NCI-H2196 treated with DMSO at 0.1 percent for 48 hours (cell line): ENCODE measurements around the gene NLGN1.
"Not testable (repeated sequence)": the region's sequence is repeated elsewhere in the genome, so short reads cannot be mapped to it uniquely, and the experiment has no call there.

Source experiments
- DNase-seq: peaks from one replicate; lab custom pipeline; 2025; ENCODE audit not compliant: unreplicated experiment; lab: John Stamatoyannopoulos, UW

NLGN1 gene

DNA sequence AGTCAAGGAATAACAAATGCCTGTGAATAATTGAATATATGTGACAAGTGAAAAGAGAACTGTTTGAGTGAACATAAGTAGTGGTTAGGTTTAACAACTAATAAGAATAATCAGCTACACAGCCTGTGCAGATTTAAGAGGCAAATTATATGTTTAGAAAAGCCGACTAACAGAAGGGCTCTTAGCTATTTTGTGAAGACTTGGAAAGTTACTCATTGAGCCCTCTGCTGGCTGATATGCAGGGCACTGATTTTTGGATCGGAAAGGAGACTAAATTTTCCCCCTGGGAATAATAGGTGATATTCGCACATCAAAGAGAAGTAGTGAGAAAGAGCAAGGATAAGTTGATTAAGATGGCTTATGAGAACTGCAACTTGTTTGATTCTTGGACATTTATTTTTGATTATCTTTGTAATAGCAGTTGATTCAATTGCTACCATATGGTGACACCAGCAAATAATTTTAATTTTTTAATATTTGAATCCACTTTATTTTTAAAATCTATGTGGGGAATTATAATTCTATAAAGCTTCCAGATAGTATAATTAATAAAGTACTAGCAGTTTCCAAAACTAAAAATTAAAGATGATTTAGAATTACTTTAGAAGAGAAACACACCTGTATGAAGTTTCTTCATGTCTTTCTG is 156.2 kb downstream of the NLGN1 start:
- peak; percentile 13 for DNase-seq

DNA sequence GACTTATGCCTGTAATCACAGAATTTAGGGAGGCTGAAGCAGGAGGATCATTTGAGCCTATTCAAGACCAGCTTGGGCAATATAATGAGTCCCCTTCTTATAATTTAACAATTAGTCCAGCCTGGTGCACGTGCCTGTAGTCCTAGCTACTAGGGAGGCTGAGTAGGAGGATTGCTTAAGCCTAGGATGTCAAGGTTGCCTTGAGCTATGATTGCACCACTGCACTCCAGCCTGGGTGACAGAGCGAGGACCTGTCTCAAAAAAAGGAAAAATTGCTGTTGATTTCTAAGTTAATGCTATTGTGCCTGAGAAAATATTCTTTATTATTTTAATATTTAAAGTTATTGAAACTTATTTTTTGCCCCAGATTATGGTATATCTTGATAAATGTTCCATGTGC is 159.0 kb downstream of the NLGN1 start:
- DNase-seq, result no peak

- no peak for DNase-seq
Observed at GRCh38 chr3:173567997-173568396, 170.5 kb downstream of the NLGN1 start.

- DNase-seq, result no peak
Observed at GRCh38 chr3:173568623-173569022, 171.1 kb downstream of the NLGN1 start.

DNA sequence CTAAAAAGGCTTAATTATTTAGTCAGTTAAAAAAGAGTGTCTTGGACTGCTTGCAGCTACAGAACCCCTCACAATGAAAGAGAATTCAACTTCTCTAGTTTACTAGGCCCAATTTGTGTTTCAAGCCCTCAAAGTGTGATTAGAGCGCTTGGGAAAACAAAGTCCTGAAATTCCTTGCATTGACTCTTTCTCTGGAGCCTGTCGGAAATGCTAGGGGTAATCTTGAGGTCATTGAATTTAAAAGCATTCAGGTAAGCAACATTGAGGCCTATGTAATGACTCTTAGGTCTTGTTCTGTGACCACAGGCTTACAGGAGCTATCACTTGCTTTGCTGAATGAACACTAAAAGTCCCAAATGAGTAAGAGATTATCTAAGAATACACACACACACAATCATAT is 186.0 kb downstream of the NLGN1 start:
- no peak for DNase-seq

GRCh38 chr3:173584093-173584837 is 186.7 kb downstream of the NLGN1 start:
- no peak for DNase-seq

DNA sequence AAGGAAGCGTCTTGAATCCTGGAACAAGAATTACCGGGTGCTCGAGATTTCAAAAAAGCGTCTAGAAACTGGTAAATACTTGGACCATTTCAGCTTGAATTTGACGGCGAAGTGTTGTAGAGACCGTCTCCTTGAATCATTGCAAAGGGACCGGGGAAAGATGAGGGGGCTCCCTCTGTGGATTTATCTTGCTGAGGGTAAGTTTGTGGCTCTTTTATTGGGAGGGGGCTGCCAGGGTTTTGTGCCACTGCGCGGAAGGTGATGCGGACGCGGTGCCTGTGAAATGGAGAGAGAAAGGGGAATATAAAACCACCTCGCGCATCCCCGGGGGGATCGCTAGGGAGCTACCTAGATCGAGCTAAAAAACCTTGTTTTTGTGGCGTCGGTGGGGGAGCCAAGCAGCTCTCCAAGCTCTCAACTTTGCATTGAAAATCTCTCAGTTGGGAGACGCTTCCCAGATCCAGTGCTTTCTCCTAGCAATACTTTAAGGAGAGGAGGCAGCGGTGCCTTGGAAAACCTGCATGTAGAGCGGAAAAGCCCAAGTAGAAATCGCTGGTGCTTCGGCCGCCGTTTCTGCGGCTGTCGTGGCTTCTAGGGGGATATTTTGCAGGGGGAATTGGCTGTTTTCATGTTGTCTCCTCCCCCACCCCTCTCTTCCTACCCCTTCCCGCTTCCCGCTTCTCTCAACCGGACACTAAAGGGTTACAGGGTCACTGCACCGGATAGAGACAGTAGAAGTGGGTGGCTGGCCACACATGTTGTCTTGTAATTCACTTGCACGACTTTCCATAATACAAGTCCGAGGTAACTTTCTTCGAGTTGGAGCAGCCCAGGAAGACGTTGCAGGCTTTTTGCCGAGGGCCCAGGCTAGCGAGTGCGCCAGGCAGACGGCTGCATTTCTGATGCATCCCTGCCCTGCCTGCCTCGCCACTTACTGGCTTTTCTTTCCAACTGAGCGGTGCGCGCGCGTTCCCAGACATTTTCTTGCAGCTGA is 187.6 kb downstream of the NLGN1 start:
- no peak for DNase-seq

GRCh38 chr3:173586166-173586565 is 188.6 kb downstream of the NLGN1 start:
- DNase-seq, result no peak

DNA sequence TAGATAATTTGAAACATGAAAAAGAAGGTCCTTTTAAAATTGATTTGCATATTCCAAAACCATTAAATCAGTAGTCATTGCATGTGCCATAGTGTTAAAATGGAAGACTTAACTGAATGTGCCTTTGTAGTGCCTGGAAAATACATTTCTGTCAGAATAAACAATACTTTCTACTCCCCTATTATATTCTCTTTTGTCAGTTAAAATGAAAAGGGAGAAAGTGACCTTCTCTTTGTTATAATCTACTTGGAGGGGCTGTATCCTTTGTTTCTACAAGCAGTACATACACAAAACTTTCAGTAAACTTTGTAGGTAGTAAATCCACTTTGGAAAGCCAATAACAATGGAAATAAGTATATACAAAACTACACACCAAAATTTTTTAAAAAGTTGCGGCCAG is 189.5 kb downstream of the NLGN1 start:
- no peak for DNase-seq

DNA sequence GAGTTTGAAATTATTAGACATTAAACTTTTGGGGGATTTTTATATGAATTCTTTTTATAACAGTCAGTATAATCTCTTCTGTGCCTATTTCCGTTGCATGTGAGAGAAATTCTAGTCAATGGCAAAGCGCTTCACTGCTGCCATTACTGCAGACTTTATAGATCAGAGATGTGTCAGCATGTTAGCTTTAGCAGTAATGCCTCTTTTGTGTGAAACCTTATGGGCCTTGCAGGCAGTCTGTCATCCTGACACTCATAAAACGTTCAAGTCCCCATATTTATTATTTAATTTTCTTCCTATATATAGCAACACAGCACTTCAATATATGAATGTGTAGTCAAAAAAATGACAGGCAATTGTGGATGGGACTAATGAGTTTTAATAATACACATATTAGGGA is 191.0 kb downstream of the NLGN1 start:
- DNase-seq, result no peak

DNA sequence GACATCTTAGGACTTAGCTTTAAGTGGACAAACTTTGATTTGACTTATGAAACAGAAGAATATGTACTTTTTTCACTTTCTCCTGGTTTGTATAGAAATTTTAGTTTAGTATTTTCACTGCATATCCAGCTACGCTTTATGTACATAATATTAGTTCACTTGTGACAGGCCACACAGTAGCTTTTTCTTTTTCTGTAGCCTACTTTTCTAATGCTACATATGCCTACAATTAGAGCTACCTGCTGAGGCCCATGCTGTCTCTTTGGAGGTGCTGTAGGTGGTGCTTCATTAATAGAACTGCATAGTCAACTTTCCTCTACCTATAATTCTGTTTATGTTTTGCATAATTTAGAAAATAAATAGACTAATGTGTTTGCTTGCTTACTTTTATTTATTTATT is 191.6 kb downstream of the NLGN1 start:
- no peak for DNase-seq

DNA sequence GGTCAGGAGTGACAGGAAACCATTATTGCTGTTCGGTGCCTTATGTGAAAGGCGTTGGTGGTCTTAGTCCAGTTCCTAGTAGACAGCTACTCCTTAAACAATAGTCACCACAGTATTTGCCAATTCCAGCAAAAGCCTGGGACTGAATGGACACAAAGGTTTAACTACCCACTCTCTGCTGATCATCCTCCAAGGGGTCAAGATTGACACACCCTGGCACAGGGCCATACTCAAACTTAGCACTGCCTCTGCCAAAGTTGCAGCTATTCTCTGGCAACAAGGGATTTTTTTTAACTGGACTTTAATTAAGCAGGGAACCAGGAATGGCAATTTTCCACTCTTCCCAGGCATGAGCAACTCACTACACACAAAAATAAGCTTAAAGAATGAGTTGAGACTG is 193.9 kb downstream of the NLGN1 start:
- no peak for DNase-seq

DNA sequence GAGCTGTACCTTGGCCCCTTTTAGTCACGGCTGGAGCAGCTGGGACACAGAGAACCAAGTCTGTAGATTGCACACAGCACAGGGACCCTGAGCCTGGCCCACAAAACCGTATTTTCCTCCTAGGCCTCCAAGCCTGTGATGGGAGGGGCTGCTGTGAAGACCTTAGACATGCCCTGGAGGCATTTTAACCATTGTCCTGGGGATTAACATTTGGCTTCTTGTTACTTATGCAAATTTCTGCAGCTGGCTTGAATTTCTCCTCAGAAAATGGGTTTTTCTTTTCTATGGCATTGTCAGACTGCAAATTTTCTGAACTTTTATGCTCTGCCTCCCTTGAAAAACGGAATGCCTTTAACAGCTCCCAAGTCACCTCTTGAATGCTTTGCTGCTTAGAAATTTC is 197.3 kb downstream of the NLGN1 start:
- not testable (repeated sequence) for DNase-seq

DNA sequence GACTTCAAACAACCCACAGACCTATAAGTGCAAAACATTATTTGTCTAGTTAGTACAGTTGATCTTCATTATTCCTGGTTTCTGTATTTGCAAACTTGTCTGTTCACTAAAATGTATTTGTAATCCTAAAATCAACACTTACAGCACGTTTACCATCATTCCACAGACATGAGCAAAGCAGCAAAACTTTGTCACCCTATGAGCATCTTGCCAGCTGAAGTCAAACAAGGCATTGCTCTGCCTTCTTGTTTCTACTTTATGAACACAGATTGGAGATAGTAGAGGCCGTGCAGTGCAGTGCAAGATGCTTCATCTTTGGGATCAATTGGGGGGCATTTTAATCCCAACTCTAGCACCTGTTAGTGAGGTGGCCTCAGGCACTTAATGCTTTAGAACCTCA is 202.1 kb downstream of the NLGN1 start:
- DNase-seq, result no peak

GRCh38 chr3:173614522-173614921 is 217.0 kb downstream of the NLGN1 start:
- DNase-seq, result no peak

- no peak for DNase-seq
Observed at GRCh38 chr3:173615661-173616060, 218.1 kb downstream of the NLGN1 start.

GRCh38 chr3:173617490-173617889 is 219.9 kb downstream of the NLGN1 start:
- peak; percentile 41 for DNase-seq

DNA sequence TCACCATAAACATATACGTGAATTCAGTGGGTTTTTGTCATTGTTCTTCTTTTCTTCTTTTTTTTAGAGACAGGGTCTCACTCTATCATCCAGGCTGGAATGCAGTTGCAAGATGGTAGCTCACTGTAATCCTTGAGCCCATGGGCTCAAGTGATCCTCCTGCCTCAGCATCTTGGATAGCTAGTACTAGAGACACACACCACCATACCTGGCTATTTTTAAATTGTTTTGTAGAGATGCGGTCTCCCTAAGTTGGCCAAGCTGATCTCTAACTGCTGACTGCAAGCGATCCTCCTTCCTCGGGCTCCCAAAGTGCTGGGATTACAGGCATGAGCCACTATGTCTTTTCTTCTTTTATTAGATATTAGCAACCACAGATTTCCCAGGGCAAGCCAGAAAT is 220.6 kb downstream of the NLGN1 start:
- DNase-seq, result no peak

- peak; percentile 53 for DNase-seq
Observed at GRCh38 chr3:173618703-173619102, 221.2 kb downstream of the NLGN1 start.

DNA sequence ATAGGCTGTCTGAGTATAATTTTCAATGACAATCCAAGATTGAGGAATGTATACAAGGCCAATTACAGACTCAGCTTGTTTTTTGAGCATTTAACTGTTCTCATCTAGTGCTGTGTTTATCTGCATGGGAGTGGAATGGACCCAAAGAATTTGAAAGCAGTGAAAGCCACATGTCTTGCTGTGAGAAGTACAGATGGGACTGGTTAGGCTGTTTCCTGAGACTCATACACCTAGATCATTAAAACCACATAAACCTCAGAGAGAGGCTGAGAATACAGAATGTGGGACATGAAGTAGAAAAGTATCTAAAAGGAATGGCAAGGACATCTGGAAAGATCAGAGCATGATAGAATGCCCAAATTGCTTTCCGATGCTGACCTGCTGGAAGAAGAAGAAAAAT is 224.6 kb downstream of the NLGN1 start:
- no peak for DNase-seq

DNA sequence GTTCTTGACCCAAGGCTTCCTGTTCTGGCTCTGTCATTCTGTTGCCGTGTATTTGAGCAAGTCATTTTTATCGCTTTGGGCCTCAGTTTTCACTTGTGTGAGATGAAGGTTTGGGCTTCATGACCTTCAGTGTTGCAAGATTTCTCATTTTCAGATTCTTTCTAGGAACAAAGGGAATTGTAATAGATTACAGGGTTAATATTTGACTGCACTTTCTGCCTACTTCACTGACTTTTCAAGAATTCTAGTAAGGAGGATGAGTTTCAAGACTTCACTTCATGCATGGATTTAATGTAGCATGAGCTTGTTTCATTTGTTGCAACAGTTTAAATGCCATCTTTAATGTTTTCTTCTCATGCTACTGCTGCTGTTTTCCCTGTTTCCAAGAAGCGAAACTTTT is 226.5 kb downstream of the NLGN1 start:
- DNase-seq, result no peak

- DNase-seq, result no peak
Observed at GRCh38 chr3:173630849-173631248, 233.3 kb downstream of the NLGN1 start.
